Measurements from ENCODE around the gene WWTR1.

DNA sequence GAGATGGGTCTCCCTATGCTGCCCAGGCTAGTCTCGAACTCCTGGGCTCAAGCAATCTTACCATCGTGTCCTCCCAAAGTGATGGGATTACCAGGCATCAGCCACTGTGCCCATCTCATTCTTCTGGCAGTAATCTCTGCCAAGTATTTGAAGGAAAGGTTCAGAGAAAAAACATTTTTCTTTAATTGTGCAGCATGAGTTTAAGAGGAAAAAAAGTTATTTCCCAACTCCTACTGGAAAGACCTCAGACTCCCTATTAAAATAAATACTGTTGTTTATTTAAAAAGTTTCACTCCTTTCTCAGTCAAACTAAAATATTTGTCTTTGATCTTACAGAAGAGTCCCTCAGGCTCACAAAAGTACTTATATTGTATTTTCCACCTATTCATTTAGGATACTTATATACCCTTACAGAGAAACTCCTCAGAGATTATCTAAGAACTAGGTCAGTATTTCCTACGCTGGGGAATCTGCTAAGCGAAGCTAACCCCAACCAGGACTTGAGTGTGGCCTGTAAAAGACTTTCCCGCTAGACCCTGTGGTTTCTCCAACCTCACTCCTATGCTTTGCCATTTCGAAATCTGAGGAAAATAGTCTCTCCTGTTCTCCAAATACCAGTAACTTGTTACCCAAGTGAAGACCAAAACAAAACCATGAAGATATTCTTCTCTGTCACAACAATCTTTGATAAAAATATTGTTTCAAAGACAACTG, 28.7 kb downstream of the WWTR1 start:
- TF ChIP-seq EP300 (IDR thresholded peaks at IDR 0.05) (no peak), CTCF (IDR thresholded peaks at IDR 0.05) (no peak), POLR2A (IDR thresholded peaks at IDR 0.05) (no peak)

Data from upper lobe of left lung (tissue), 4 donors.